PC-3 (cell line): ENCODE measurements around the gene ATXN7L2.

Source experiments
- CTCF ChIP-seq: fragments of 300-600 bp; sonication (generic); conservative IDR thresholded peaks from 2 replicates; pipeline ENCODE4 v1.5.1; 2017; ENCODE audit warnings: antibody characterized with exemption, low read depth, mild to moderate bottlenecking, low read length
- EZH2 ChIP-seq: fragments of 300-600 bp; sonication (generic); IDR thresholded peaks from one replicate; pipeline ENCODE4 v1.6.1; 2017; ENCODE audit warnings: antibody characterized with exemption, mild to moderate bottlenecking, low read length; ENCODE audit not compliant: unreplicated experiment
- EZH2phosphoT487 ChIP-seq: fragments of 300-600 bp; sonication (generic); IDR thresholded peaks from 2 replicates; pipeline ENCODE4 v1.6.1; 2018; ENCODE audit warnings: mild to moderate bottlenecking, antibody characterized with exemption, low read length, borderline replicate concordance

GRCh38 chr1:109534307-109534858, 50.7 kb downstream of the ATXN7L2 start:
- TF ChIP-seq EZH2 (no peak), CTCF (no peak), EZH2phosphoT487 (no peak)
